GM12878 (cell line): ENCODE results near the gene MICAL3. TPM values are rescaled to one million over a fixed set of nuclear protein-coding genes. Genes with fewer than 3 reads are reported as not detected.

Experiments
- ATAC-seq: fragments of 200-7000 bp; cut with Tn5 transposase; 3 replicates; pipeline ENCODE4 v1.9.1; 2020; ENCODE audit warnings: mild to moderate bottlenecking, moderate library complexity
- BruUV-seq: library from RNA; stranded (reverse); fragments of 400-500 nt; replicated peaks from 2 replicates; lab custom pipeline; 2021; lab: Mats Ljungman, UMichigan
- CTCF ChIA-PET: fragments of 300-600 bp; sonication (Branson Sonifier 250); formaldehyde crosslinking; extraction: SDS; loops from one replicate; lab custom pipeline; 2021; ENCODE audit warnings: inconsistent platforms; lab: Yijun Ruan, JAX
- POLR2A ChIA-PET: fragments of 350-600 bp; formaldehyde crosslinking; extraction: SDS; loops from one replicate; lab custom pipeline; 2021; ENCODE audit warnings: inconsistent platforms; lab: Charles Lee
- RAD21 ChIA-PET: fragments of 300-600 bp; sonication (Branson Sonifier 250); formaldehyde crosslinking; loops from one replicate; lab custom pipeline; 2023; ENCODE audit warnings: antibody characterized with exemption; ENCODE audit not compliant: unreplicated experiment; lab: Charles Lee
- SMC1A ChIA-PET: fragments of 300-600 bp; sonication (Branson Sonifier 250); formaldehyde crosslinking; loops from one replicate; lab custom pipeline; 2023; ENCODE audit not compliant: unreplicated experiment, uncharacterized antibody; lab: Charles Lee
- DNase-seq: peaks from one replicate; pipeline ENCODE4 v3.0.0-alpha.2; 2011; ENCODE audit warnings: low read depth, low spot score
- FAIRE-seq: peaks from 3 replicates; lab custom pipeline; 2011; peaks lifted over from hg19 to GRCh38; lab: Jason Lieb, UNC
- H2AFZ ChIP-seq: 2 replicates; pipeline ENCODE4 v1.6.0; 2011; ENCODE audit warnings: low read depth, low read length, control low read depth; ENCODE audit not compliant: control insufficient read depth
- H3K27ac ChIP-seq: 2 replicates; pipeline ENCODE4 v1.5.1; 2011; ENCODE audit warnings: control low read depth; ENCODE audit not compliant: control insufficient read depth, insufficient read depth
- H3K27me3 ChIP-seq, 2 experiments: replicated peaks in 1 of 2; 2 replicates each; pipeline versions ENCODE4 v1.6.0 to v1.6.1; 2011; ENCODE audit warnings: low read length in 1 of 2; ENCODE audit not compliant: control insufficient read depth in 2 of 2, insufficient read depth in 2 of 2
- H3K36me3 ChIP-seq, 2 experiments: 2 replicates each; pipeline ENCODE4 v1.5.1; 2011; ENCODE audit warnings: low read length in 1 of 2; ENCODE audit not compliant: control insufficient read depth in 2 of 2, insufficient read depth in 2 of 2
- H3K4me1 ChIP-seq: 2 replicates; pipeline ENCODE4 v1.6.1; 2011; ENCODE audit warnings: mild to moderate bottlenecking, low read length, moderate library complexity, mixed read lengths; ENCODE audit not compliant: control insufficient read depth, insufficient read depth
- H3K4me2 ChIP-seq: 2 replicates; pipeline ENCODE4 v1.6.0; 2011; ENCODE audit warnings: control low read depth; ENCODE audit not compliant: control insufficient read depth, insufficient read depth
- H3K4me3 ChIP-seq: fragments of 200-600 bp; sonication (generic); 2 replicates; pipeline ENCODE4 v1.5.1; 2016
- H3K79me2 ChIP-seq: 2 replicates; pipeline ENCODE4 v1.6.0; 2011; ENCODE audit warnings: low read length; ENCODE audit not compliant: control insufficient read depth, insufficient read depth
- H3K9ac ChIP-seq: 2 replicates; pipeline ENCODE4 v1.8.0; 2011; ENCODE audit warnings: low read length, control low read depth, mixed read lengths; ENCODE audit not compliant: control insufficient read depth, insufficient read depth
- H3K9me3 ChIP-seq: replicated peaks from 3 replicates; pipeline ENCODE4 v1.5.1; 2011; ENCODE audit warnings: mild to moderate bottlenecking, low read length; ENCODE audit not compliant: control insufficient read depth, insufficient read depth
- H4K20me1 ChIP-seq: 2 replicates; pipeline ENCODE4 v1.6.0; 2011; ENCODE audit not compliant: control insufficient read depth, insufficient read depth
- CBX3 ChIP-seq: fragments of 200-600 bp; sonication (generic); IDR thresholded peaks from 2 replicates; pipeline ENCODE4 v1.6.1; 2016; ENCODE audit warnings: low read depth, borderline replicate concordance
- EED ChIP-seq: sonication (generic); IDR thresholded peaks from 2 replicates; pipeline ENCODE4 v1.6.1; 2016; ENCODE audit warnings: antibody characterized with exemption, low read depth
- KLF5 ChIP-seq: fragments of 450-650 bp; IDR thresholded peaks from 2 replicates; pipeline ENCODE4 v1.6.1; 2014; ENCODE audit warnings: mild to moderate bottlenecking; ENCODE audit not compliant: partially characterized antibody
- MEF2B ChIP-seq: fragments of 450-650 bp; IDR thresholded peaks from 2 replicates; pipeline ENCODE4 v1.6.1; 2018; ENCODE audit warnings: mild to moderate bottlenecking, moderate library complexity; ENCODE audit not compliant: partially characterized antibody, poor library complexity, severe bottlenecking
- RAD21 ChIP-seq: IDR thresholded peaks from 2 replicates; pipeline ENCODE4 v1.6.1; 2011; ENCODE audit warnings: mild to moderate bottlenecking, low read depth, low read length, moderate library complexity; ENCODE audit not compliant: insufficient read depth
- RELA ChIP-seq: fragments of 450-650 bp; IDR thresholded peaks from 2 replicates; pipeline ENCODE4 v1.8.0; 2014; ENCODE audit warnings: borderline replicate concordance; ENCODE audit not compliant: partially characterized antibody
- SKIL ChIP-seq: fragments of 450-650 bp; IDR thresholded peaks from 2 replicates; pipeline ENCODE4 v1.6.1; 2017; ENCODE audit warnings: mild to moderate bottlenecking, low read depth, inconsistent platforms; ENCODE audit not compliant: poor library complexity, severe bottlenecking
- SREBF1 ChIP-seq: IDR thresholded peaks from 2 replicates; pipeline ENCODE4 v1.6.1; 2012; ENCODE audit warnings: mild to moderate bottlenecking, low read length
- SRF ChIP-seq, 2 experiments: IDR thresholded peaks; 2 replicates each; pipeline ENCODE4 v1.6.1; 2011; ENCODE audit warnings: low read depth in 2 of 2, low read length in 2 of 2, mild to moderate bottlenecking in 1 of 2, moderate library complexity in 1 of 2
- STAT3 ChIP-seq: IDR thresholded peaks from 2 replicates; pipeline ENCODE4 v1.6.1; 2011; ENCODE audit warnings: low read depth, low read length, improper control_type of control experiment
- SUPT20H ChIP-seq: IDR thresholded peaks from 2 replicates; pipeline ENCODE4 v1.6.1; 2011; ENCODE audit warnings: low read depth, mild to moderate bottlenecking, low read length, moderate library complexity, borderline replicate concordance; ENCODE audit not compliant: control insufficient read depth
- ZBTB33 ChIP-seq: fragments of 450-650 bp; IDR thresholded peaks from 2 replicates; pipeline ENCODE4 v1.6.1; 2017; ENCODE audit warnings: mild to moderate bottlenecking
- ZNF207 ChIP-seq: fragments of 450-650 bp; IDR thresholded peaks from 2 replicates; pipeline ENCODE4 v1.6.1; 2014; ENCODE audit warnings: antibody characterized with exemption, mild to moderate bottlenecking, borderline replicate concordance
- ZNF687 ChIP-seq: fragments of 450-650 bp; IDR thresholded peaks from 2 replicates; pipeline ENCODE4 v1.6.1; 2017; ENCODE audit warnings: mild to moderate bottlenecking, moderate library complexity
- WGBS: methylation state at CpG from one replicate; pipeline ENCODE4 v1.1.6; 2016; ENCODE audit warnings: low lambda C conversion rate; ENCODE audit not compliant: insufficient replicate concordance, insufficient coverage; ENCODE audit errors: missing lambda C conversion rate; 5-methylcytosine and 5-hydroxymethylcytosine counted together
- in situ Hi-C: fragments of 300-500 bp; cut with MboI; formaldehyde crosslinking; loops from 9 replicates; pipeline ENCODE4 v1.14.3; 2018; ENCODE audit warnings: mixed read lengths
- intact Hi-C: fragments of 100-400 bp; cut with micrococcal nuclease; formaldehyde crosslinking; loops from one replicate; pipeline ENCODE4 v1.14.2; 2022; ENCODE audit not compliant: unreplicated experiment
- polyA plus RNA-seq, 11 experiments: library from polyadenylated mRNA; depleted of rRNA in 4 of 11; unstranded in 6 of 11; stranded (reverse) in 5 of 11; fragments of >200 nt; fragmentation: Nextera tagmentation in 4 of 11; fragmentation: Illumina TruSeq in 1 of 11; extraction: Ambion mirVana in 4 of 11; extraction: Trizol in 1 of 11; gene quantifications; 1 replicate in 1 of 11; 2 replicates in 10 of 11; pipeline versions ENCODE4 v1.2.1 to v1.2.3, GENCODE V29; 2011 to 2016; ENCODE audit warnings: inconsistent platforms in 2 of 11, missing spikeins in 2 of 11, low read depth in 1 of 11
- total RNA-seq, 4 experiments: library from RNA; depleted of rRNA in 3 of 4; stranded (reverse); fragments of >200 nt in 3 of 4; fragmentation: Illumina TruSeq in 1 of 4; extraction: Trizol in 1 of 4; gene quantifications; 2 replicates each; pipeline versions ENCODE4 v1.2.1 to v1.2.3, GENCODE V29; 2013 to 2021

Gene MICAL3
- total and polyA plus RNA-seq, 10 of the 15 experiments (the other 5 are each of a cell fraction or from before 2014, with no cell fraction given) = 2.6 to 92.2 (median 24.0) TPM

- intact Hi-C loops = loop anchor here (1.0 kb wide), 1 partner anchor 56 kb away; no protein-coding TSS in a partner anchor
- H3K9ac ChIP-seq = peak overlapping the region; percentile 28; the same call in 1 of the 2 replicates
- POLR2A ChIA-PET = interaction anchor here (0.6 to 4.2 kb wide), 17 partner anchors 9 to 257 kb away, joined by 3 to 27 read pairs (median 5); partner anchors contain the start of gene PEX26
- H3K4me3 ChIP-seq = peak overlapping the region; percentile 48; the same call in 1 of the 2 replicates
- no peaks in the 10 kb centered on the region for H3K9me3 ChIP-seq
- SMC1A ChIA-PET = interaction anchor here (0.9 to 6.2 kb wide), 16 partner anchors 12 to 290 kb away, joined by 3 to 86 read pairs (median 8); partner anchors contain the start of genes MICAL3 and PEX26
- peak overlapping the region; percentile 70 for H3K4me2 ChIP-seq
- DNase-seq = peak; percentile 56
- no peaks in the 10 kb centered on the region for H4K20me1 ChIP-seq
- BruUV-seq = no TSS peak
- in situ Hi-C loops = no loop called here
- CTCF ChIA-PET = interaction anchor here (0.9 to 7.6 kb wide), 11 partner anchors 9 to 261 kb away, joined by 3 to 75 read pairs (median 4); partner anchors contain the start of genes MICAL3 and PEX26
- WGBS = under 1% methylated on average over 8 of the region's 10 CpGs
- no peaks in the 10 kb centered on the region for H3K79me2 ChIP-seq
- peak; percentile 47 for FAIRE-seq
- H3K4me1 ChIP-seq = peaks cover 30% of the 10 kb centered on the region
- H3K27ac ChIP-seq = peak overlapping the region; percentile 49
- no peak overlapping the region; the same call in 1 of the 2 replicates for H2AFZ ChIP-seq
- RAD21 ChIA-PET = interaction anchor here (0.6 to 5.2 kb wide), 21 partner anchors 9 to 255 kb away, joined by 3 to 78 read pairs (median 5); partner anchors contain the start of genes MICAL3 and PEX26
- ATAC-seq = peak; percentile 82
- no peaks in the 10 kb centered on the region for H3K36me3 ChIP-seq
- H3K27me3 ChIP-seq = no peaks in the 10 kb centered on the region
- TF ChIP-seq ZNF687 (no peak), SUPT20H (no peak), KLF5 (no peak), SREBF1 (no peak), SKIL (peak; percentile 65), RAD21 (0 out of 2 replicates have a peak, but pooled peaks have one; percentile 2), RELA (peak; percentile 13), EED (peak; percentile 93), STAT3 (no peak), ZBTB33 (no peak), CBX3 (no peak), SRF (IDR thresholded peaks at IDR 0.05; ENCODE audit: low read depth in 2 of 2, low read length in 2 of 2) (0 out of 4 replicates have a peak, but pooled peaks of 1 of the 2 experiments have one; percentile 10), MEF2B (peak; percentile 62), ZNF207 (no peak)
Measured at GRCh38 chr22:18056807-18057474, 32.6 kb upstream of the MICAL3 start.
